IPS-18a (cell line): ENCODE measurements around the gene PREX1.

ENCODE experiments used
- H3K27ac ChIP-seq: one replicate; pipeline ENCODE4 v1.5.1; 2013; ENCODE audit warnings: low read length
- H3K27me3 ChIP-seq: one replicate; pipeline ENCODE4 v1.6.1; 2013; ENCODE audit warnings: mild to moderate bottlenecking, low read length; ENCODE audit not compliant: control insufficient read depth, insufficient read depth
- H3K36me3 ChIP-seq: one replicate; pipeline ENCODE4 v1.6.1; 2013; ENCODE audit warnings: low read depth, low read length; ENCODE audit not compliant: control insufficient read depth
- H3K4me1 ChIP-seq: one replicate; pipeline ENCODE4 v1.6.1; 2013; ENCODE audit warnings: low read depth, low read length; ENCODE audit not compliant: control insufficient read depth
- H3K4me3 ChIP-seq: one replicate; pipeline ENCODE4 v1.5.1; 2013; ENCODE audit warnings: low read length
- H3K9ac ChIP-seq: one replicate; pipeline ENCODE4 v1.6.1; 2013; ENCODE audit warnings: mild to moderate bottlenecking, low read length, moderate library complexity
- H3K9me3 ChIP-seq: one replicate; pipeline ENCODE4 v1.6.1; 2013; ENCODE audit warnings: low read depth, low read length; ENCODE audit not compliant: control insufficient read depth

PREX1 gene

DNA sequence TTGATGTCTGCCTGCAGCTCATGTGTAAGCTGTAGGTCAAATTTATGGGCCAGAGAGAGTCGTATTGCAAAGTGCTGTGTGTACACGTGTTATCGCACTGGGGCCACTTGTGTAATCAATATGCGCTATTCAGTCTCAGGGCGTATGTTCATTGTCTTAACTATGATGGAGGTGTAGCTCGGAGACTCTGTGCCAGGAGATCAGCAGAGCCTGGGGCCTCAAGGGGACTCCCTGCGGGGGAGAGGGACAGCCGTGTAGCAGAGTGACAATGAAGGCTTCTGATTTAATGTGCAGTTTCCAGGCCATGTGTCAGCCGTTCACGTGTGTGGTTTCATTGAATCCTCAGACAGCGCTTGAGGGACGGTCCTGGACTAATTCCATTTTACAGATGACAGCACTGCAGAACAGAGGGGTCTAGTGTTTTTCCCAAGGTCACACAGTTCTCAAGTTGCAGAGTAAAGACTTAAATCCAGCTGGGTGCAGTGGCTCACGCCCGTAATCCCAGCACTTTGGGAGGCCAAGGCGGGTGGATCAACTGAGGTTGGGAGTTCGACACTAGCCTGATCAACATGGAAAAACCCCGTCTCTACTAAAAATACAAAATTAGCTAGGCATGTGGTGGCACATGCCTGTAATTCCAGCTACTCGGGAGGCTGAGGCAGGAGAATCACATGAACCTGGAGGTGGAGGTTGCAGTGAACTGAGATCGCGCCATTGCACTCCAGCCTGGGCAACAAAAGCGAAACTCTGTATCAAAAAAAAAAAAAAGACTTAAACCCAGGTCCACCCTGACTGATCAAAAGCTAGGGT is 242.5 kb downstream of the PREX1 start:
- Histone ChIP-seq H3K27me3 (no peaks in the 10 kb centered on the region), H3K4me1 (no peaks in the 10 kb centered on the region), H3K9ac (no peak overlapping the region)

DNA sequence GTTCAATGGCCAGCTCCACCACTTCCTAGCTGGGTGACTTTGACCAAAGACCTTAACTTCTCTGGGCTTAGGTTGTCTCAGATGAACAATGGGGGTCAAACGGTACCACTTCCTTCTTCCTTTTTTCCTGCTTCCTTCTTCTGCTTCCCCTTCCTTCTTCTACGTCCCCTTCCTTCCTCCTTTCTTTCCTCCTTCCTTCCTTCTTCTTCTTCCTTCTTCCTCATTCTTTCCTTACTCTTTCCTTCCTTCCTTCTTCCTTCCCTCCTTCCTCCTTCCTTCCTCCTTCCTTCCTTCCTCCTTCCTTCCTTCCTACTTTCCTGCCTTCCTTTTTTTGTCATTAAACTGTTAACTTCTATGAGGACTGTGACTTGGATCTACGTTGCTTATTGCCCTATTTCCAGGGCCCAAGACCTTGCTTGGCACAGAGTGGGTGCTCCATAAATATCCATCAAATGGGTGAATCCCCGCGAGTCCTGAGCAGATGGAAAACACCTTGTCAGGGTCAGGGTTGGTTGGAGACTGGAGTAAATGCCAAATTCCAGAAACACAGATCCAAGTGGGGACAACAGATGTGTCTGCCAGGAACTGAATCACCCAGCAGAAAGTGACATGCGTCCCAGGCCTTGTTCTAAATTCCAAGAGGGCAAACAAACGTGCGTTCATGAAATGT is 243.3 kb downstream of the PREX1 start:
- no peaks in the 10 kb centered on the region for H3K4me1 ChIP-seq
- H3K27me3 ChIP-seq: no peaks in the 10 kb centered on the region
- no peaks in the 10 kb centered on the region for H3K9me3 ChIP-seq
- no peak overlapping the region for H3K4me3 ChIP-seq
- no peak overlapping the region for H3K9ac ChIP-seq
- H3K27ac ChIP-seq: no peak overlapping the region
- H3K36me3 ChIP-seq: no peaks in the 10 kb centered on the region

More for the DNA sequence above, 242.5 kb downstream of the PREX1 start:
- H3K27ac ChIP-seq: no peak overlapping the region
- no peak overlapping the region for H3K4me3 ChIP-seq
- H3K36me3 ChIP-seq: no peaks in the 10 kb centered on the region
- no peaks in the 10 kb centered on the region for H3K9me3 ChIP-seq

DNA sequence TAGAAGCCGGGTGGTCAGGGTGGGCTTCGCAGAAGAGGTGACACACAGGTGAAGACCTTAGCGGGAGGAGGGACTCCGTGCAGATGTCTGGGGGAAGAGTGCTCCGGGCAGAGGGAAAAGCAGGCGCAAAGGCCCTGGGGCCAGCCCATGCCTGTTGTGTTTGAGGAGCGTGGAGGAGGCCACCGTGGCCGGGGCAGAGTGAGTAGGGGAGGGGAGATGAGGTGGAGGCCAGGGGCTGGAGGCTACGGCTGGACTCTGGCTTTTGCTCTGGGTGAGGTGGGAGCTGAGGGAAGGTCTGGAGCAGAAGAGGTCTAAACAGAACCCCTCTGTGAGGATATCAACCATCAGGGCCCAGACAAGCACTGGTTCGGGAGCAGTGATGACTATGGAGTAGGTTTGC is 244.0 kb downstream of the PREX1 start:
- Histone ChIP-seq H3K4me1 (no peaks in the 10 kb centered on the region), H3K36me3 (no peaks in the 10 kb centered on the region), H3K27ac (no peak overlapping the region), H3K9ac (no peak overlapping the region), H3K27me3 (no peaks in the 10 kb centered on the region), H3K9me3 (no peaks in the 10 kb centered on the region), H3K4me3 (no peak overlapping the region)

DNA sequence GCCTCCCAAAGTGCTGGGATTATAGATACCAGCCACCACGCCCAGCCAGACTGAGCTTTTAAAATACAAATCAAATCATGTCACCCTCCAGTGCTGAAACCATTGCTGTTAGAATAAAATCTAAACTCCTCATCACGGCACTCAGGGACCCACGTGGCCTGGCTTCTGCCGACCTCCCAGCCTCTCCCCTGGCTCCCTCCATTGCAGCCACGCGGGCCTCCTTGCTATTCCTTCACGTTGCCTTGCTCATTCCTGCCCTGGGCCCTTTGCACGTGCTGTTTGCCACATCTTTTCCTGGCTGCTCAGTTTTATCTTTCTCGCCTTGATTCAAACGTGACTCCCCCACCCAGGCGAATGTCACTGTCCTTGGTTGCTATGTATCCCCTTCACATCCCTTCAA is 244.6 kb downstream of the PREX1 start:
- no peak overlapping the region for H3K4me3 ChIP-seq
- no peak overlapping the region for H3K9ac ChIP-seq
- no peaks in the 10 kb centered on the region for H3K36me3 ChIP-seq
- H3K9me3 ChIP-seq: no peaks in the 10 kb centered on the region
- H3K27ac ChIP-seq: no peak overlapping the region
- no peaks in the 10 kb centered on the region for H3K4me1 ChIP-seq
- H3K27me3 ChIP-seq: no peaks in the 10 kb centered on the region

DNA sequence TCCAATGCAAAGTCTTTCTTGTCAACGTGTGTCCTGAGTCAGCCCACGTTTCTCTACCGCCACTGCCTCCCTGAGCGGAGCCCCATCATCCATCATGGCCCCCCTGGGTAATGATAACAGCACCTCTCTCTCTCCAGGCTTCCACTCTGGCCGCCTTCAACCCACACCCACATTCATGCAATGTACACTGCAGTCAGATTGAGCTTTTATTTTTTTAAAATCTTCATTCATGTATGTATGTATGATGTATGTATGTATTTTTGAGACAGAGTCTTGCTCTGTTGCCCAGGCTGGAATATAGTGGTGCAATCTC is 245.2 kb downstream of the PREX1 start:
- no peaks in the 10 kb centered on the region for H3K9me3 ChIP-seq
- H3K27ac ChIP-seq: no peak overlapping the region
- no peaks in the 10 kb centered on the region for H3K27me3 ChIP-seq
- H3K4me3 ChIP-seq: no peak overlapping the region
- no peaks in the 10 kb centered on the region for H3K36me3 ChIP-seq
- no peaks in the 10 kb centered on the region for H3K4me1 ChIP-seq
- H3K9ac ChIP-seq: no peak overlapping the region

DNA sequence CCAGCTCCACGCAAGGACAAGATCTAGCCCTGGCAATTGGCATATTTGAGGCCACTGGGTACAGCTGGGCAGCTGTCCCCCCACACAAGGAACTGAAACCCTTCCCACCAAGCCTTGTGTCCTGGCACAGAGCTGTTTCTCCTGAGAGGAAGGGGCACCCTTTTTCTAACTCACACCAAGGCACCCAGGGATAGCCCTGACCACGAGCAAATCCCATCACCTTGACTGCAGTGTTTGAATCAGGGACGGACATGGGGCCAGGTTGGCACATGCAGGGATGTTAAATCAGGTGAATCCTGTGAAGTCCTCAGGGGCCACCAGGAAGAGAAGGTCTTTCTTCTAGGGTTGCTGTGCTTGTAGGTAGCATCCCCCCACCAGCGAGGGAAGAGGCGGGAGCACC is 246.6 kb downstream of the PREX1 start:
- no peaks in the 10 kb centered on the region for H3K9me3 ChIP-seq
- no peak overlapping the region for H3K9ac ChIP-seq
- H3K4me1 ChIP-seq: no peaks in the 10 kb centered on the region
- H3K27me3 ChIP-seq: no peaks in the 10 kb centered on the region
- H3K27ac ChIP-seq: no peak overlapping the region
- no peak overlapping the region for H3K4me3 ChIP-seq
- no peaks in the 10 kb centered on the region for H3K36me3 ChIP-seq

DNA sequence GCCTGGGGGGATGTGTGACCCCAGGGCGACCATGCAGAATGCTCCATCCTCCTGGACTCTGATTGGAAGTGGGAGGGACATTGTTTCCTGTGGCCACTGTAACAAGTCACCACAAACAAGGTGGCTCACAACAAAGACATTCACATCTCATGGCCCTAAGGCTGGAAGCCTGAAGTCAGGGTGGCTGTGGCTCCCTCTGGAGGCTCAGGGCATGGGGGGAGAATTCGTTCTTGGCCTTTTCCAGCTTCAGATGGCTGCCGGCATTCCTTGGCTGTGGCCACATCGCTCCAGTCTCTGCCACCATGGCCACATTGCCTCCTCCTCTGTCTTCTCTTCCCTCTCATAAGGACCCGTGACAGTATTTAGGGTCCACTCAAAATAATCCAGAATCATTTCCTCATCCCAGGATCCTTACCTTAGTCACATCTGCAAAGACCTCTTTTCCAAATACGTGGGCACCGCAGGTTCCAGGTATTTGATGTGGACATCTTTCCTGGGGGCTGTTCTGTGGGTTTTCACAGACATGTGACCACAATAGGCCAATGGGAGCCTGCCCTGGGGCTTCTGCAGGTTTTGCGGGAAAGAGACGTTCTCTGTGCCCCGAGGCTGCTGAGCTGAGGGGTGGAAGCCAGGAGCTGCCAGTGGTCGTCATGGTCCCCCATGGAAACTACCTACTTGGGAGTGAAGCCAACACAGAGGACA is 249.3 kb downstream of the PREX1 start:
- Histone ChIP-seq H3K9ac (no peak overlapping the region), H3K36me3 (no peaks in the 10 kb centered on the region), H3K4me1 (no peaks in the 10 kb centered on the region), H3K27me3 (no peaks in the 10 kb centered on the region), H3K9me3 (no peaks in the 10 kb centered on the region), H3K27ac (no peak overlapping the region), H3K4me3 (no peak overlapping the region)

DNA sequence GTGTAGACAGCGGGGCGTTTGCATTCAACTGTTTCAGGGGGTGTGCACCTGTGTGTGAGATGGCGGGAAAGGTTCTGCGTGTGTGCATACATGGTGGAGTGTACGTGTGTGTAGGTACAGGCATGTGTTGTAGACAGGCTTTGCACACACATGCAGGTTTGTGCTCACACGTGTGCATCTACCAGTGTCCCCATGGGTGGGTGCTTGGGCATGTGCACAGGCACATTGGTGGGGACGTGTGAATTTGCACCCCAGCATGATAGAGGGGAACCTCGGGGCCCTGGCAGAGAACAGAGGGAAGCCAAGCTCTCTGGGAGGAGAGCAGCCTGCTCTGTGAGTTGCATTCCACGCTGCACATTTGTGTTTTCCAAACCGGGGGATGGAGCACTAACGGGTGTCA is 250.2 kb downstream of the PREX1 start:
- Histone ChIP-seq H3K27ac (no peak overlapping the region), H3K4me1 (no peaks in the 10 kb centered on the region), H3K4me3 (no peak overlapping the region), H3K9ac (no peak overlapping the region), H3K27me3 (no peaks in the 10 kb centered on the region), H3K9me3 (no peaks in the 10 kb centered on the region), H3K36me3 (no peaks in the 10 kb centered on the region)

DNA sequence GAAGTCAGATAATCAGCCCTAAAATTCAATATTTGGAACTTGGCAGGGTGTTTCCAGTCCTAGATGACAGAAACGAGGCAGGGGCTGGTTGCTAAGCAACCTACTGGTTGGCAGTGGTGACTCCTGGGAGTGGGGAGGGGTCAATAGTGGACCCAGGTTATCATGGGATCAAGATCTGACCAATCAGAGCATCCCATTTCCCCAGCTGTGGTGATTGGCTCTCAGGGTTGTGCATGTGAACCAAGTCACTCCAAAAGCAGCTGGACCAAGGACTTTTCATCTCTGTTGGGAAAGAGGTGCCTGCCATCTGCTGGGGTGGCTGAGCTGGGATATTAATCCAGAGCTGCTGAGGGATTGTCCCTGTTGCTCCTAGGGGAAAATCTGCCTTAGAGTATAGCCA is 253.4 kb downstream of the PREX1 start:
- Histone ChIP-seq H3K27ac (no peak overlapping the region), H3K9ac (no peak overlapping the region), H3K9me3 (no peaks in the 10 kb centered on the region), H3K27me3 (no peaks in the 10 kb centered on the region), H3K36me3 (no peaks in the 10 kb centered on the region), H3K4me3 (no peak overlapping the region), H3K4me1 (no peaks in the 10 kb centered on the region)
